SIG-M5 treated with dmso at 0.1 percent for 504 hours (cell line): ENCODE results near the gene KLHL29.

ENCODE experiments used
- DNase-seq: peaks from one replicate; lab custom pipeline; 2025; ENCODE audit not compliant: unreplicated experiment; lab: John Stamatoyannopoulos, UW

KLHL29 gene

DNA sequence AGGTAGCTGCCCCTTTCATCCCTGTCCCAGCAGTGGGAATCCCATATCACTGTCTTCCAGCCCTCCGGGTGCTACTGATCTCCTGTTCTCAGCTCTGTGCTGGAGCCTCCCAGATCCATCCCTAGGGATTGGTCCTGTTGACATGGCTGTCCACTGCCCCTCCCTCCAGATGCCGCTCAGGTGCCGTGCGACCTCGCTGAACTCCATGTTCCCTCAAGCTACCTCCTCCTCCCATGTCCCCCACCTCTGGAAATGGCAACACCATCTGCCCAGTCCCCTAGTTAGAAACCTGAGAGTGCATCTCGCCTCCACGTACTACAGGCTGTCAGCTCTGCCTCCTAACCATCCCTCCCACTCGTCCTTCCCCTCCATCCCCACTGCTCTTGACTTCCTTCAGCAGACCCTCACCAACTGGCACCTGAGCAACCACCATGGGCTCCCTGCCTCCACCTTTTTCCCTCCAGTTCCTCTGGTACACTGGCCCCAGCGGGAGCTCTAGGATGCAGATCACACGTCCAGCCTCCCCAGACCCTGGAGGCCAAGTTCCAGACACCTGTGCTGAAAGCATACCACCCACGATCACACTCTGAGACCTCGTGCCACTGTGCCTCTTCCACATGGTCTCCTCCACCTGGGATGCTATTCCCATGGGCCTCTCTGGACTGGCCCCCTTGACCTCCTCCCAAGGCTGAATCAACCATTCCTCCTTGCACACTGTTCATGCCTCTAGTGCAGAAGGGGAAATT lies 106.8 kb downstream of the KLHL29 start:
- no peak for DNase-seq

DNA sequence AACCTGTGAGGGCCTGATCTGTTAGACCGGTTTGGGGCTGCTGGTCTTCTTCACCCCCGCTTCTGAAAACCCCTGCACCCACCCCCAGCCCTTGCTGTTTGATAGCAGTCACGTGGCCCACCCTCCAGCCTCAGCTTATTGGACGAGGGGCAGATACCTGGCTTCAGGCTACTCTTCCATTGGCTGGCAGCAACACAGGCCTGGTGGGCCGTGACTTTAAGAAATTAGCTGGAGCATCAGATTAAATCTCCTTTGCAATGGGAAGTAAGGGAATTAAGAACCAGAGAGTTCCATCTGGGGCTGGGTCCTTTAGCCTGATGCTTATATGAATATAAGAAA lies 107.3 kb downstream of the KLHL29 start:
- DNase-seq: no peak

- no peak for DNase-seq
These were observed 107.9 kb downstream of the KLHL29 start for GRCh38 chr2:23492921-23493320.

DNA sequence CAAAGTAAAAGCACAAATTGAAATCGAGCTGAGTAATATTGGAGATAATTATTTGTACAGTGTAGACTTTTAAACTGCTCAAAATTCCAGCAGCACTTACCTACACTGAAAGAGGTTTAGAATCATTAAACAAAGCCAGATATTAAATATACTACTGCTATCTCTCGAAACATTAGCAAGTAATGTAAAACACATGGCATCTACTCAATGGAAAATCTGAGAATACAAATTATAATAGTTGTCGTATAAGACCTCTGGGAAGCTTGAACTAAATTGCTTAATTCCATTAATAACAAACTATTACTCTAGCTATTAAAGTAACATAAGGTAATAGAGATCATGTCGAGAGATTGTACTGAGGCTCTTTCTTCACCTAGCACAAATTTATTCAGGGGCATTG lies 108.9 kb downstream of the KLHL29 start:
- DNase-seq: no peak

GRCh38 chr2:23494286-23494685 lies 109.3 kb downstream of the KLHL29 start:
- no peak for DNase-seq

GRCh38 chr2:23495661-23496114 lies 110.7 kb downstream of the KLHL29 start:
- DNase-seq: no peak

- DNase-seq: no peak
These were observed 111.5 kb downstream of the KLHL29 start for GRCh38 chr2:23496456-23496855.

DNA sequence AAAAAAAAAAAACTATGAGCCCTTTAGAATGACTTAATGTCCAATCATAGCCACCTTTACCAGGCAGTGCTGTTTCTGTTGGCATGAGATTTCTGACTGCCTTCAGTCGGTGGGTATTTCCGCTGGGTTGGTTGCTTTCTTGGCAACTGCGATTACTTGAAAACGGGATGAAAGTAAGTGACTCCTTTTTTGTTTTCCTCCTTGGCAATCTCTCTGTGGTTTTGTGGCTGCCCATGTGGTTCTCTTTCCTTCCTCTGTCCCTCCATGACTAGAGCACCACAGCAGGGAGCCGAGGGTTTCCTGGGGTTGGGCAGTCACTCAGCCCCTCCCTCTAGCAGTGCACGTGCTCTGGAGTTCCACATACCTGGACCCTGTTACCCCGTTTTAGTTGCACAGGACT lies 112.1 kb downstream of the KLHL29 start:
- peak; percentile 63 for DNase-seq

DNA sequence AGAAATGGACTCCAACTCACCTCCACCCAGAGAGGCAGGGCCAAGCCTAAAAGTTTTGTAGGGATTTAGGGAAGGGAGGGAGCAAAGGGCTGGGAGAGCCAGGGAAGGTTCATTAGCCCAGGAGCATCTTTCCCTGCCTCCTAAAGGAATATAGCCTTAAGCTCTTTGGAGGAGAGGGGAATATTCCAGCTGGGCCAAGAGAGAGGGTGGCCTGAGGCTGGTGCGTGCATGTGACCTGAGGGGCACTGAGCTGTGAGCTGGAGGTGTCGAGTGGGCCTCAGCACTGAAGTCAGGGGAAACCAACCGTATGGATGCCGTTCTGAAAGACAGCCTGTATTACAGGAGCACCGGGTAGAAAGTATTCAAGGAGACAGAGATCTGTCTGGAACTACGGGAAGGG lies 112.6 kb downstream of the KLHL29 start:
- no peak for DNase-seq

GRCh38 chr2:23498943-23499342 lies 114.0 kb downstream of the KLHL29 start:
- DNase-seq: no peak

GRCh38 chr2:23499439-23499838 lies 114.5 kb downstream of the KLHL29 start:
- DNase-seq: no peak

- DNase-seq: no peak
These were observed 115.9 kb downstream of the KLHL29 start for GRCh38 chr2:23500836-23501235.

- DNase-seq: no peak
These were observed 117.1 kb downstream of the KLHL29 start for GRCh38 chr2:23502096-23502495.

DNA sequence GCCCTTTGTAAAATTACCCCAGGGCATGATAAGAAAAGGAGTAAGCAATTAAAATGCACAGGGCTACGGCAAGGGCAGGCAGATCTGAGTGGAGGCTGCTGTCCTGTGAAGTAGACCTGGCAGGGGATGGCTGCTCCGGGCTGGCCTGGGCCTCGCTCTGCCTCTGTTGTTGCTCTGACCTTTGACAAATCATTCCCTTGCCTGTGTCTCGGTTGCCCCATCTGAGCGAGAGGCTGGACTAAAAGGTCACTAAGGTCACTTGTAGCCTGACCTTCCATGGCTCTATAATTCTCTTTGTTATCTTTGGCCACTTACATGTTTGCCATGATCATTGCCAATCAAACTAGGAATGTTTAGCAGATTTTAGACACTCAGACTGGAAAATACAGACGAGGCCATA lies 118.1 kb downstream of the KLHL29 start:
- no peak for DNase-seq

DNA sequence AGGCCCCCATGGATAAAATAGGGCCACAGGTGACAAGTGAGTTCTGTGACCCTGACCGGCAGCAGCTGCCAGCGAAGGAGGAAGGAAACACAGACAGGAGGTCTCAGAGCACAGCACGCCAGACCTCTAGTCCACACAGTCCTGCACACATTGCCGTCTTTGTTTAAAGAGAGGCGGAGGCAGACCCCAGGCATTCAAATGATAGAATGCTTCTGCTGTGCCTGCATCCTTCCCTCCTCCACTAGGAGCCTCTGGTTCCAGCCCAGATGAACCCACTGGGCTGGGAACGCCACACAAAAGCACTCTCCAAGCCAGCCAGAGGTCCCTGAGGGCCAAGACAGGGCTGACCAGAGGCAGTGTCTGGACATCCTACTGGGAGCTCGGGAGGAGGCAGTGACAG lies 118.7 kb downstream of the KLHL29 start:
- DNase-seq: no peak

DNA sequence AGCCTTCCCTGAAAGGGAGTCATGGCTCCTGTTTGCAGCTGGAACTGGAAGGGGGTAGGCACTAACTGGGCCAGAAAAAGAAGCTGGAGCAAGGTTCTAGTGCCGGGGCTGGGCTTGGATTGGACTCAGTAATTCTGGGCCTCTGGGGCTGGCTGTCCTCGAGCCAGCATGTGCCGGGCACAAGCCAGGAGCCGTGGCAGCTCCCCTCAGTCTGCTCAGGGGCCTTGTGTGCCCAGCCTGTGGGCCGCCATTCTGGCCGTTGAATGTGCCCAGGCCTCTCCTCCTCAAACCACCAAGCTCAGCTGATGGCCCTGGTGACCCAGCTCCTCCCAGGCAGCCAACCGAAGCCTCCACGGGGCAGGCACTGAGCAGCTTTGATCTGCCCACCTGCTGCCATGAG lies 119.6 kb downstream of the KLHL29 start:
- DNase-seq: no peak

- no peak for DNase-seq
These were observed 120.4 kb downstream of the KLHL29 start for GRCh38 chr2:23505218-23505983.

DNA sequence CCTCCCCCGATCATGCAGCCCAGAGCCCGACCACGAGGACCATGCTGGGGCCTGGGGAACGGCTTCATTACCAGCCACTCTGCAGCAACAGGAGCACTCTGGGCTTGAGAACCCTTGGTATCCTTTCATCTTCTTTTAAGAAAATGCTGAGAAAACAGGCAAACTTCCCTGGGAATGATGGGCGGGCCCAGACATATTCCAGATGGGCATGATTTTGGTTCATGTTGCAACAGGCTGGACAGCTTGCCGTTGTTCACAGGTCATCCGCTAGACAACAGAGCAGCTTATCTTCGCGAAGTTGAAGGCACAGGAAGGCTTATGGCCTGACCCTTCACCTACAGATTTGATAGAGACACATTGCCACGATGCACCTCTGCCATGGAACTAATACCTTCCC lies 121.0 kb downstream of the KLHL29 start:
- DNase-seq: no peak

- DNase-seq: peak; percentile 52
These were observed 121.7 kb downstream of the KLHL29 start for GRCh38 chr2:23506531-23507266.

DNA sequence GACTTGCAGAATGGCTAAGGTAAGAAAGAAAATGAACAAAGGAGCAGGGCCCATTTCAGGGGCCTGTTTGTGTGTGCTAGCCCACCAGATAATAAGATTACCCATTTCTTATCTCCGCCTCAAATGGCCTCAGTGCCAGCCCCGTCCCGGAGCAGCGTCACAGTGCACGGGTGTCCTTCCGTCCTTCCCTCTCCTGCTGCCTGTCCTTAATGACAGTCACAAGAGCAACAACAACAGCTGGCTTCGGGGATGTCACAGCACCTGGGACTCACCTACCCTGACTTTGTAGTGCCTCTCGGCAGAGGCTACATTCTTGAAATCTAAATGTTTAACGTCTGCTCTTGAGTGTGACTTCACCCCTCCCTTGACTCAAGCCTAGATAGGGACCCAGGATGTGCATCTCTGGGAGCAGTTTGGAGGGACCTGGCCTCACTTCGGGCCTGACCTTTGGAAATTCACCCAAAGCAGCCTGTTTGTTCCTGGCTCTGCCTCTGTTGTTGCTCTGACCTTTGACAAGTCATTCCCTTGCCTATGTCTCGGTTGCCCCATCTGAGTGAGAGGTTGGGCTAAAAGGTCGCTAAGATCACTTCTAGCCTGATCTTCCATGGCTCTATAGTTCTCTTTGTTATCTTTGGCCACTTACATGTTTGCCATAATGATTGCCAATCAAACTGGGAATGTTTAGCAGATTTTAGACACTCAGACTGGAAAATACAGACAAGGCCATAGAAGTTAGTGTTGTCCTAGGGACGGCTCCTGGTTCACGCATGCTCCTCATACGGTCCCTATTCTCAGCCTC lies 122.5 kb downstream of the KLHL29 start:
- no peak for DNase-seq

- DNase-seq: no peak
These were observed 123.0 kb downstream of the KLHL29 start for GRCh38 chr2:23508066-23508390.
